Activated naive CD4-positive, alpha-beta T cell treated with Interleukin-2 at 50 U/mL for 16 hours (primary cell): ENCODE measurements around the gene PLCD3.

Source experiments
- DNase-seq: peaks from one replicate; pipeline ENCODE4 v3.0.0-alpha.2; 2020

The PLCD3 gene

GRCh38 chr17:45132320-45132571 lies at the start of gene PLCD3:
Gene PLCD3, minus strand, starts transcription at chr17:45132515. Its CDS starts 105 bp downstream, at chr17:45132410.
- DNase-seq: no peak

GRCh38 chr17:45177563-45177962 lies 45.2 kb upstream of the PLCD3 start:
- no peak for DNase-seq

GRCh38 chr17:45175759-45176115 lies 43.4 kb upstream of the PLCD3 start:
- no peak for DNase-seq

GRCh38 chr17:45172541-45173286 lies 40.4 kb upstream of the PLCD3 start:
- DNase-seq: peak; percentile 47

GRCh38 chr17:45172232-45172540 lies 39.9 kb upstream of the PLCD3 start:
- DNase-seq: no peak

GRCh38 chr17:45171338-45172231 lies 39.3 kb upstream of the PLCD3 start:
- no peak for DNase-seq

- no peak for DNase-seq
Measured at GRCh38 chr17:45170931-45171337, 38.6 kb upstream of the PLCD3 start.

- DNase-seq: no peak
Measured at GRCh38 chr17:45170280-45170930, 38.1 kb upstream of the PLCD3 start.

- no peak for DNase-seq
Measured at GRCh38 chr17:45168991-45169752, 36.9 kb upstream of the PLCD3 start.

- DNase-seq: no peak
Measured at GRCh38 chr17:45164734-45165269, 32.5 kb upstream of the PLCD3 start.

GRCh38 chr17:45162025-45162687 lies 29.8 kb upstream of the PLCD3 start:
- no peak for DNase-seq

GRCh38 chr17:45161288-45162024 lies 29.1 kb upstream of the PLCD3 start, which contains the start of gene HEXIM2:
Gene HEXIM2, plus strand, starts transcription at chr17:45161875. Its CDS starts 919 bp downstream, at chr17:45162794.
- DNase-seq: peak; percentile 98

GRCh38 chr17:45160447-45161287 lies 28.4 kb upstream of the PLCD3 start:
- peak; percentile 69 for DNase-seq

- no peak for DNase-seq
Measured at GRCh38 chr17:45156242-45156641, 23.9 kb upstream of the PLCD3 start.

- DNase-seq: no peak
Measured at GRCh38 chr17:45155483-45155882, 23.2 kb upstream of the PLCD3 start.

- DNase-seq: no peak
Measured at GRCh38 chr17:45155029-45155428, 22.7 kb upstream of the PLCD3 start.

GRCh38 chr17:45150911-45151809 lies 18.8 kb upstream of the PLCD3 start:
- no peak for DNase-seq

- peak; percentile 47 for DNase-seq
Measured at GRCh38 chr17:45149669-45150664, 17.7 kb upstream of the PLCD3 start.
